Measurements from ENCODE around the gene ARHGAP15.

DNA sequence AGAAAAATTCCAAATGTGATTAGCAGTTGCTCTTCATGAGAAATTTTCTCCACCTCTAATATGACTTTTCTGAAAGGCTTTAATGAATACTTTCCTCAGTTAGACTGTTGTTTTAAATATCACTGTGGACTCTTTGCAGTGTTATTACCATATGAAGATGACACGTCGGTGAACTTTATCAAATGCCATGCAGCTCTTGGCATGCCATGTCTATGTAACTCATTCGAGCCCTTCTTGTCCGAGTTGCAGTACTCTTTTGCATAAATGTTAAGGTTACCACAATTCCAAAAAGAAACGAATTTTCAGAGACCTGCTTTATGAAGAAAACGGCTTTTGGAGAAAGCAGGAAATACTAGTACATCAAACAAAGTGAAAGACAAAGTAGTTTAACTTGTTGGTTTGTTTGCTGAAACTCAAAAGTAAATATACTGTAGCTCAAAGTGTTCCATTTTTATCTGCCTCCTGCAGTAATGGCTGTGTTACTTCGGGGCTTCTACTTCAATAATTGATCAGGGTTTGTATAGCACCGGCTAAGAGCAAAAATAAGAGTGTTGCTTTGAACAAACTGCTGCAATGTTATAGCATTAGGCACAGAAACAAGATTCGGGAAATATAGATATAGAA is 204.1 kb downstream of the ARHGAP15 start:
- no peak for TF ChIP-seq CTCF (IDR thresholded peaks at IDR 0.05)
- no peak for TF ChIP-seq POLR2A (IDR thresholded peaks at IDR 0.05)
